ENCODE results near the gene GAGE12H.
"Not testable (repeated sequence)": the region's sequence is repeated elsewhere in the genome, so short reads cannot be mapped to it uniquely, and the experiment has no call there.

The GAGE12H gene, protein sequence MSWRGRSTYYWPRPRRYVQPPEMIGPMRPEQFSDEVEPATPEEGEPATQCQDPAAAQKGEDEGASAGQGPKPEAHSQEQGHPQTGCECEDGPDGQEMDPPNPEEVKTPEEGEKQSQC

DNA sequence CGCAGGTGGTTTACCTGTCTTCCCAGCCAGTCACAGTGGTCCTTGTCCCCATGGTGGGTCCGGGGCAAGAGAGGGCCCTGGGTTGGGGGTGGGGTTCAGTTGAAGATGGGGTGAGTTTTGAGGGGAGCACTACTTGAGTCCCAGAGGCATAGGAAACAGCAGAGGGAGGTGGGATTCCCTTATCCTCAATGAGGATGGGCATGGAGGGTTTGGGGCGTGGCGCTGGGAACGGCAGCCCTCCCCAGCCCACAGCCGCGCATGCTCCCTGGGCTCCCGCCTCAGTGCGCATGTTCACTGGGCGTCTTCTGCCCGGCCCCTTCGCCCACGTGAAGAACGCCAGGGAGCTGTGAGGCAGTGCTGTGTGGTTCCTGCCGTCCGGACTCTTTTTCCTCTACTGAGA is at the start of gene GAGE12H:
Gene GAGE12H (plus strand): TSS at position 301 of the 400 bp plus-strand sequence. CDS start 1,155 bp downstream, outside the sequence.
- H3K27ac ChIP-seq; H3K4me1 ChIP-seq (ENCODE audit: control insufficient read depth in 1 of 2, insufficient read depth in 1 of 2, low read depth in 1 of 2, low read length in 1 of 2); H3K9me3 ChIP-seq; H3K27me3 ChIP-seq; H3K4me3 ChIP-seq (ENCODE audit: low read depth in 1 of 2, low read length in 1 of 2); H3K36me3 ChIP-seq: not testable (repeated sequence)

DNA sequence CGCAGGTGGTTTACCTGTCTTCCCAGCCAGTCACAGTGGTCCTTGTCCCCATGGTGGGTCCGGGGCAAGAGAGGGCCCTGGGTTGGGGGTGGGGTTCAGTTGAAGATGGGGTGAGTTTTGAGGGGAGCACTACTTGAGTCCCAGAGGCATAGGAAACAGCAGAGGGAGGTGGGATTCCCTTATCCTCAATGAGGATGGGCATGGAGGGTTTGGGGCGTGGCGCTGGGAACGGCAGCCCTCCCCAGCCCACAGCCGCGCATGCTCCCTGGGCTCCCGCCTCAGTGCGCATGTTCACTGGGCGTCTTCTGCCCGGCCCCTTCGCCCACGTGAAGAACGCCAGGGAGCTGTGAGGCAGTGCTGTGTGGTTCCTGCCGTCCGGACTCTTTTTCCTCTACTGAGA is 47.9 kb upstream of the GAGE12H start, which contains the start of gene GAGE12C:
Gene GAGE12C (plus strand): TSS at position 301 of the 400 bp plus-strand sequence. CDS start 1,155 bp downstream, outside the sequence.
- not testable (repeated sequence) for H3K4me1 ChIP-seq (ENCODE audit: control insufficient read depth in 1 of 2, insufficient read depth in 1 of 2, low read depth in 1 of 2, low read length in 1 of 2); H3K27me3 ChIP-seq; H3K27ac ChIP-seq; H3K36me3 ChIP-seq; H3K9me3 ChIP-seq; H3K4me3 ChIP-seq (ENCODE audit: low read depth in 1 of 2, low read length in 1 of 2)

DNA sequence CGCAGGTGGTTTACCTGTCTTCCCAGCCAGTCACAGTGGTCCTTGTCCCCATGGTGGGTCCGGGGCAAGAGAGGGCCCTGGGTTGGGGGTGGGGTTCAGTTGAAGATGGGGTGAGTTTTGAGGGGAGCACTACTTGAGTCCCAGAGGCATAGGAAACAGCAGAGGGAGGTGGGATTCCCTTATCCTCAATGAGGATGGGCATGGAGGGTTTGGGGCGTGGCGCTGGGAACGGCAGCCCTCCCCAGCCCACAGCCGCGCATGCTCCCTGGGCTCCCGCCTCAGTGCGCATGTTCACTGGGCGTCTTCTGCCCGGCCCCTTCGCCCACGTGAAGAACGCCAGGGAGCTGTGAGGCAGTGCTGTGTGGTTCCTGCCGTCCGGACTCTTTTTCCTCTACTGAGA is 38.3 kb upstream of the GAGE12H start, which contains the start of gene GAGE12D:
Gene GAGE12D (plus strand): TSS at position 301 of the 400 bp plus-strand sequence. CDS start 1,155 bp downstream, outside the sequence.
- H3K27me3 ChIP-seq; H3K4me3 ChIP-seq (ENCODE audit: low read depth in 1 of 2, low read length in 1 of 2); H3K27ac ChIP-seq; H3K4me1 ChIP-seq (ENCODE audit: control insufficient read depth in 1 of 2, insufficient read depth in 1 of 2, low read depth in 1 of 2, low read length in 1 of 2); H3K9me3 ChIP-seq; H3K36me3 ChIP-seq: not testable (repeated sequence)

GRCh38 chrX:49550989-49551388 is 28.8 kb upstream of the GAGE12H start, which contains the start of gene GAGE12E:
Gene GAGE12E, plus strand, starts transcription at chrX:49551289. Its CDS starts 1,155 bp downstream, at chrX:49552444.
- not testable (repeated sequence) for H3K4me1 ChIP-seq (ENCODE audit: control insufficient read depth in 1 of 2, insufficient read depth in 1 of 2, low read depth in 1 of 2, low read length in 1 of 2); H3K36me3 ChIP-seq; H3K9me3 ChIP-seq; H3K27ac ChIP-seq; H3K27me3 ChIP-seq; H3K4me3 ChIP-seq (ENCODE audit: low read depth in 1 of 2, low read length in 1 of 2)

GRCh38 chrX:49560542-49560941 is 19.2 kb upstream of the GAGE12H start, which contains the start of gene GAGE12F:
Gene GAGE12F, plus strand, starts transcription at chrX:49560842. Its CDS starts 1,155 bp downstream, at chrX:49561997.
- not testable (repeated sequence) for H3K27me3 ChIP-seq; H3K4me1 ChIP-seq (ENCODE audit: control insufficient read depth in 1 of 2, insufficient read depth in 1 of 2, low read depth in 1 of 2, low read length in 1 of 2); H3K4me3 ChIP-seq (ENCODE audit: low read depth in 1 of 2, low read length in 1 of 2); H3K36me3 ChIP-seq; H3K9me3 ChIP-seq; H3K27ac ChIP-seq

- not testable (repeated sequence) for H3K4me3 ChIP-seq (ENCODE audit: low read depth in 1 of 2, low read length in 1 of 2); H3K9me3 ChIP-seq; H3K27ac ChIP-seq; H3K4me1 ChIP-seq (ENCODE audit: control insufficient read depth in 1 of 2, insufficient read depth in 1 of 2, low read depth in 1 of 2, low read length in 1 of 2); H3K27me3 ChIP-seq; H3K36me3 ChIP-seq
Measured at GRCh38 chrX:49568728-49569127, 11.0 kb upstream of the GAGE12H start.

GRCh38 chrX:49569152-49569551 is 10.6 kb upstream of the GAGE12H start:
- not testable (repeated sequence) for H3K4me3 ChIP-seq (ENCODE audit: low read depth in 1 of 2, low read length in 1 of 2); H3K36me3 ChIP-seq; H3K9me3 ChIP-seq; H3K27ac ChIP-seq; H3K4me1 ChIP-seq (ENCODE audit: control insufficient read depth in 1 of 2, insufficient read depth in 1 of 2, low read depth in 1 of 2, low read length in 1 of 2); H3K27me3 ChIP-seq

- H3K9me3 ChIP-seq; H3K4me1 ChIP-seq (ENCODE audit: control insufficient read depth in 1 of 2, insufficient read depth in 1 of 2, low read depth in 1 of 2, low read length in 1 of 2); H3K4me3 ChIP-seq (ENCODE audit: low read depth in 1 of 2, low read length in 1 of 2); H3K27ac ChIP-seq; H3K36me3 ChIP-seq; H3K27me3 ChIP-seq: not testable (repeated sequence)
Measured at GRCh38 chrX:49570100-49570499, 9.6 kb upstream of the GAGE12H start, which contains the start of gene GAGE12G. Gene GAGE12G, plus strand, starts transcription at chrX:49570400. Its CDS starts 1,155 bp downstream, at chrX:49571555.

DNA sequence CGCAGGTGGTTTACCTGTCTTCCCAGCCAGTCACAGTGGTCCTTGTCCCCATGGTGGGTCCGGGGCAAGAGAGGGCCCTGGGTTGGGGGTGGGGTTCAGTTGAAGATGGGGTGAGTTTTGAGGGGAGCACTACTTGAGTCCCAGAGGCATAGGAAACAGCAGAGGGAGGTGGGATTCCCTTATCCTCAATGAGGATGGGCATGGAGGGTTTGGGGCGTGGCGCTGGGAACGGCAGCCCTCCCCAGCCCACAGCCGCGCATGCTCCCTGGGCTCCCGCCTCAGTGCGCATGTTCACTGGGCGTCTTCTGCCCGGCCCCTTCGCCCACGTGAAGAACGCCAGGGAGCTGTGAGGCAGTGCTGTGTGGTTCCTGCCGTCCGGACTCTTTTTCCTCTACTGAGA is 9.4 kb downstream of the GAGE12H start, which contains the start of gene GAGE2A:
Gene GAGE2A (plus strand): TSS at position 301 of the 400 bp plus-strand sequence. CDS start 1,155 bp downstream, outside the sequence.
- H3K4me1 ChIP-seq (ENCODE audit: control insufficient read depth in 1 of 2, insufficient read depth in 1 of 2, low read depth in 1 of 2, low read length in 1 of 2); H3K36me3 ChIP-seq; H3K9me3 ChIP-seq; H3K27me3 ChIP-seq; H3K4me3 ChIP-seq (ENCODE audit: low read depth in 1 of 2, low read length in 1 of 2); H3K27ac ChIP-seq: not testable (repeated sequence)

DNA sequence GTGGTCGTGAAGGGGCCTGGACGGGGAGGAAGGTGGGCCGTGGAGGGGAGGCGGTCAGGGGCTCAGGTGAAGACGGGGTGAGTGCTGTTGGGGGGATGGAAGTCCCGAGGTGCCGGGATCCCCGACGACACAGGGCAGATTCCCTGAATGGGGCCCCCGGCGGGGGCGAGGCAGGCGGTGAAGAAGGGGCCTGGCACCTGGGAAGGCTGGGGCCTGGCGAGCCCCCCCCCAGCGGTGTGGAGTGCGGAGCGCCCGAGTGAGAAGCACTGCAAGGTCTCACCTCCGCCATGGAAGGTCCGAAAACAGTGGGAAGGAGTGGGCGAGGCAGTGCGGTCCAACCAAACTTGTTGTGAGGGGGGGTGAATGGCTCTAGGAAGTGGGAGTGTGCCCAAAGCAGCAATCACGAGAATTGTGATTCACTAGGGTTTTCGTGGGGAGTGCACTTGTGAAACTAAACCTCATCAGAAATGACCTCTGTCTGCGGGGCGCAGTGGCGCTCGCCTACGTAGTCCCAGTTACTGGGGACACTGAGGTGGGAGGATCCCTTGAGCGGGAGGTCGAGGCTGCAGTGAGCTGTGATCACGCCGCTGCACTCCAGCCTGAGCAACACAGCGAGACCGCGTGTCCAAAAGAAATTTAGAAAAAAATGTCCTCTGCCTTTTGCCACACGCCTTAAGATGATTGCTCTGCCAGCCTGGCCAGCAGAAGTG is 10.2 kb downstream of the GAGE12H start:
- not testable (repeated sequence) for H3K27me3 ChIP-seq; H3K4me3 ChIP-seq (ENCODE audit: low read depth in 1 of 2, low read length in 1 of 2); H3K4me1 ChIP-seq (ENCODE audit: control insufficient read depth in 1 of 2, insufficient read depth in 1 of 2, low read depth in 1 of 2, low read length in 1 of 2); H3K36me3 ChIP-seq; H3K9me3 ChIP-seq; H3K27ac ChIP-seq

- not testable (repeated sequence) for H3K36me3 ChIP-seq; H3K27ac ChIP-seq; H3K4me3 ChIP-seq (ENCODE audit: low read depth in 1 of 2, low read length in 1 of 2); H3K4me1 ChIP-seq (ENCODE audit: control insufficient read depth in 1 of 2, insufficient read depth in 1 of 2, low read depth in 1 of 2, low read length in 1 of 2); H3K9me3 ChIP-seq; H3K27me3 ChIP-seq
Measured at GRCh38 chrX:49590488-49590887, 10.7 kb downstream of the GAGE12H start.

- not testable (repeated sequence) for H3K4me1 ChIP-seq (ENCODE audit: control insufficient read depth in 1 of 2, insufficient read depth in 1 of 2, low read depth in 1 of 2, low read length in 1 of 2); H3K36me3 ChIP-seq; H3K27me3 ChIP-seq; H3K4me3 ChIP-seq (ENCODE audit: low read depth in 1 of 2, low read length in 1 of 2); H3K9me3 ChIP-seq; H3K27ac ChIP-seq
Measured at GRCh38 chrX:49598720-49599119, 19.0 kb downstream of the GAGE12H start, which contains the start of gene GAGE1. Gene GAGE1, plus strand, starts transcription at chrX:49599020. Its CDS starts 1,155 bp downstream, at chrX:49600175.
